22Rv1 (cell line): ENCODE results near the gene TRNT1.

Experiments used
- H3K27ac ChIP-seq: fragments of 450-650 bp; 2 replicates; pipeline ENCODE4 v1.5.1; 2017
- ZFX ChIP-seq: fragments of 450-650 bp; IDR thresholded peaks from 2 replicates; pipeline ENCODE4 v1.6.1; 2017; ENCODE audit warnings: antibody characterized with exemption, borderline replicate concordance
- TF ChIP-seq, protein P1 (sequence below): fragments of 450-650 bp; IDR thresholded peaks from 2 replicates; pipeline ENCODE4 v1.5.1; 2017; ENCODE audit warnings: mild to moderate bottlenecking

Gene TRNT1

DNA sequence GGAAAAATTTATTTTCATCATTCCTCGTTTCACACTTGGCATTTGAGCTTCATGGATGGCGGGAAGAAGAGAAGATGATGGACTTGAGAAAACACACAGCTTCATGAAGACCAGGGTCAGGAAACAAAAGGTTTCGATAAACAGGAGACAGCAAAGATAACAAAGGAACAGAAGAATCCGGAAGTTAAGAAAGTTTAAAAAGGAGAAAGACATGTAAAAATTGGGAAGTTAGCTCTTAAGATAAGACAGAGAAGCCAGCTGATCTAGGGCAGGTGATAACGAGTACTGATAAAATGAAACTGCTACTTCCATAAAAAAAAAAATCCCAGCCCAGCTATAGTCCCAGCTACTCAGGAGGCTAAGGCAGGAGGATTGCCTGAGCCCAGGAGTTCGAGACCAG is 40.5 kb upstream of the TRNT1 start:
- H3K27ac ChIP-seq, result no peak overlapping the region
- no peak for TF ChIP-seq ZFX
- TF ChIP-seq, protein P1, sequence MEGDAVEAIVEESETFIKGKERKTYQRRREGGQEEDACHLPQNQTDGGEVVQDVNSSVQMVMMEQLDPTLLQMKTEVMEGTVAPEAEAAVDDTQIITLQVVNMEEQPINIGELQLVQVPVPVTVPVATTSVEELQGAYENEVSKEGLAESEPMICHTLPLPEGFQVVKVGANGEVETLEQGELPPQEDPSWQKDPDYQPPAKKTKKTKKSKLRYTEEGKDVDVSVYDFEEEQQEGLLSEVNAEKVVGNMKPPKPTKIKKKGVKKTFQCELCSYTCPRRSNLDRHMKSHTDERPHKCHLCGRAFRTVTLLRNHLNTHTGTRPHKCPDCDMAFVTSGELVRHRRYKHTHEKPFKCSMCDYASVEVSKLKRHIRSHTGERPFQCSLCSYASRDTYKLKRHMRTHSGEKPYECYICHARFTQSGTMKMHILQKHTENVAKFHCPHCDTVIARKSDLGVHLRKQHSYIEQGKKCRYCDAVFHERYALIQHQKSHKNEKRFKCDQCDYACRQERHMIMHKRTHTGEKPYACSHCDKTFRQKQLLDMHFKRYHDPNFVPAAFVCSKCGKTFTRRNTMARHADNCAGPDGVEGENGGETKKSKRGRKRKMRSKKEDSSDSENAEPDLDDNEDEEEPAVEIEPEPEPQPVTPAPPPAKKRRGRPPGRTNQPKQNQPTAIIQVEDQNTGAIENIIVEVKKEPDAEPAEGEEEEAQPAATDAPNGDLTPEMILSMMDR, result no peak

DNA sequence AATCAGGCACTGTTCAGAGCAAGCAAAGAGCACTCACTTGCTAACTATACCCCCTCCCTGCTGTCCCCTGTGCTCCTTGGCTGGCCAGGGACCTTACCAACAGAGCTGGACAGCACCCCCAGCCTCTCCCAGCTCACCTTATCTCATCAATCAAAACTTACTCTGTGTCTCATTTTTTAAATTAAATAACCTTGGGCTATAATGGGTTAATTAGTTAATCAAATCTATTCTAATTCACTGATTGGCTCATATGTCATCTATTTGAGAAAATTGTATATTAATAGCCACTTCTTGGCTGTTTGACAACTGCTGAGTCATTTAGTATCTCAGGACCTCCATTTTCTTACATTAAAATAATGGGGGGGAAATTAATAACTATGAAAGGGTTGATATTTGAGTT is 39.5 kb upstream of the TRNT1 start:
- TF ChIP-seq, protein P1, result no peak
- no peak for TF ChIP-seq ZFX
- no peak overlapping the region for H3K27ac ChIP-seq

DNA sequence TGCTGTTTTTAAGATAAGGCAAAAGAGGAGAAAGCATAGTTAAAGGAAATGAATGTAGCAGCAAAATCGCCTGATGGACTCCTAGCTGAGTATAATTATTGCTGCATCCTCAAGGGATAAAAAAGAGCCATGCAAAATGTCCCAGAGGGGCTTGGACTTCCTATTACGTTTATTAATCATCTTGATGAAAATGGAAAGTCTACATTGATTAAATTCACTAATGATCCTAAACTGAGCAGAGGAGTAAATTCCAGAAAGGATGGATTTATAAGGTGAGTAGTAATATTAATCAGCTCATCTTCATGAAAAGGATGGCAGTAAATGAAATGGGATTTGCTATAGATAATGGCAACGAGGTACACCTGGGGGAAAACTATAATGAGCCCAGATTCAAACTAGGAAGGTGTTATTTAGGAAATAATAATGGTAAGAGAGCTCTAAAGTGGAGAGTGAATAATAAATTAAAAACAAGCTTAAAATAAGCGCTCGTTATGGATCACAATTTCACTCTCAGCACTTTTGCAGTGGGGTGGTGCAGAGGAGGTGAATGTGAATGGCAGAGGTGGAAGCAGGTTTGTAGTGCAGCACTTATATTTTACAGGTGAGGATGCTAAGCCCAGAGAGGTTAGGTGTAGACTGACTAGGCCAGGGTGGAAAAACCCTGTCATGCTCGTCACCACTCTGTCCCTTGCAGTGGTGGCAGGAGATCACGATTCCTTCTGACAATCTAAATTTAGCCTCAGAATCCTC is 38.8 kb upstream of the TRNT1 start:
- no peak overlapping the region for H3K27ac ChIP-seq
- TF ChIP-seq, protein P1, result no peak
- TF ChIP-seq ZFX, result no peak

DNA sequence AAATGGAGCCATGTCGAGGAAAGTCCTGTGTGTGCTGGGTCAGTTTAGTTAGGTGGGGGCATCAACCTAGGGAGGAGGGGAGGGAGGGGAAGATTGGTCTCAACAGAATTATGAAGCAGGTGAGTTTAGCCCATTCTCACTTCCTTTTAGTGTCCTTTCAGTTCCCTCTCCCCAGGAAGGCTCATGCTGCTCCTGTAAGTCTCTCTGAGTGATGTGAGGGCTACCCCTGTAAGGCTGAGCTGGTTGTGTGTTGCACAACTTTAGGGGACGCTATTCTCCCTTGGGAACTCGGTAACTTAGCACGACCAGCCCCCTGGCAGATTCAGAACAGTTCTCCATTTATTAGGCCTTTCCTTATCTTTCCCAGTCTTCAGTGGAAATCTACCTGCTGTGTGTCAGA is 37.7 kb upstream of the TRNT1 start:
- TF ChIP-seq, protein P1, result no peak
- TF ChIP-seq ZFX, result no peak
- H3K27ac ChIP-seq, result no peak overlapping the region

GRCh38 chr3:3097958-3098357 is 28.8 kb upstream of the TRNT1 start:
- no peak overlapping the region for H3K27ac ChIP-seq
- TF ChIP-seq, protein P1, result no peak
- TF ChIP-seq ZFX, result no peak

GRCh38 chr3:3101660-3102458 is 24.9 kb upstream of the TRNT1 start:
- H3K27ac ChIP-seq, result no peak overlapping the region
- TF ChIP-seq ZFX, result no peak
- TF ChIP-seq, protein P1, result no peak

- TF ChIP-seq, protein P1, result no peak
- TF ChIP-seq ZFX, result no peak
- no peak overlapping the region for H3K27ac ChIP-seq
Observed at GRCh38 chr3:3102751-3103150, 24.0 kb upstream of the TRNT1 start.
